Ammon's horn (tissue), 1 donor: Measurements from ENCODE around the gene ITGBL1.

Experiments used
- DNase-seq: peaks from one replicate; pipeline ENCODE4 v3.0.0-alpha.2; 2016; ENCODE audit warnings: low spot score

ITGBL1 gene, protein sequence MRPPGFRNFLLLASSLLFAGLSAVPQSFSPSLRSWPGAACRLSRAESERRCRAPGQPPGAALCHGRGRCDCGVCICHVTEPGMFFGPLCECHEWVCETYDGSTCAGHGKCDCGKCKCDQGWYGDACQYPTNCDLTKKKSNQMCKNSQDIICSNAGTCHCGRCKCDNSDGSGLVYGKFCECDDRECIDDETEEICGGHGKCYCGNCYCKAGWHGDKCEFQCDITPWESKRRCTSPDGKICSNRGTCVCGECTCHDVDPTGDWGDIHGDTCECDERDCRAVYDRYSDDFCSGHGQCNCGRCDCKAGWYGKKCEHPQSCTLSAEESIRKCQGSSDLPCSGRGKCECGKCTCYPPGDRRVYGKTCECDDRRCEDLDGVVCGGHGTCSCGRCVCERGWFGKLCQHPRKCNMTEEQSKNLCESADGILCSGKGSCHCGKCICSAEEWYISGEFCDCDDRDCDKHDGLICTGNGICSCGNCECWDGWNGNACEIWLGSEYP

DNA sequence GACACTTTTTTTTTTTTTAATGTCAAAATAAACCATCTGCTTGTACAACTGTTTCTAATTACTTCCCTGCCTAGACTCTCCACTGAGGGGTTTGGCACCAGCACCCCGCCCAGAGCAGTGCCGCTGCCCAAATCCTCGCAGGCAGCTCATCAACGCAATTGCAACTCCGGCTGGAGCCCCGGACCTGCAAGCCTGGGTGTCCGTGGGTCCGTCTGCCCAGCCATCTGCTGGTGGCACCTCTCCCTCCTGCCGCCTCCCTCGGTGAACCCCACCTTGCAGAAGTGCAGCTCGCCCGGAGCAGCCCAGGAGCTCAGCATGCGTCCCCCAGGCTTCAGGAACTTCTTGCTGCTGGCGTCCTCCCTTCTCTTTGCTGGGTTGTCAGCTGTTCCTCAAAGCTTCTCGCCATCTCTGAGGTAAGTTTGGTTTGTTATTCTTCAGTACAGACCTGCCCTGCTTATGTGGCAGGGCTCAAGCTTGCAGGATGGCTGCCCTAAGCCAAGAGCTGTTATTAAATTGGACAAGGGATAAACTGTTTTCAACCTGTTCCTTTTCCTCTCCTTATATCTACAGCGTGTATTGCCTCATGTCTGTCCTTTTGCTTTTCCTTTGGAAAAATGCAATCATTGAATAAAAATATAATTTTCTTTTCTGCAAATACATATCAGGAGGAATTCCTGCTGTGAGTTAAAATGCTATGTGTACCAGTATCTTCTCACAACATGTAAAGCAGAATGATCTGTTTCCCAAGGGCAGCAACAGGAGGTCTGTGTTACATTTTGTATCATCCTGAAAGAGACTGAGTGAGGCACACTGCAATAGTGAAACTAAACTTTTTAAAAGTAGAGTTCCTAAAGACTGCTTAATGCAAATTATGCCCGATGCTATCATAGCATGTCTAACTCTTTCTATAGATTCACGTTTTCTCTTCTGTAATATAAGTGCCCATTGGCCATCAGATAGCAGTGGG is at the start of gene ITGBL1:
TSS of gene ITGBL1 (plus strand) at position 157 of the 967 bp plus-strand sequence. CDS start at position 316, 159 bp downstream.
- no peak for DNase-seq

DNA sequence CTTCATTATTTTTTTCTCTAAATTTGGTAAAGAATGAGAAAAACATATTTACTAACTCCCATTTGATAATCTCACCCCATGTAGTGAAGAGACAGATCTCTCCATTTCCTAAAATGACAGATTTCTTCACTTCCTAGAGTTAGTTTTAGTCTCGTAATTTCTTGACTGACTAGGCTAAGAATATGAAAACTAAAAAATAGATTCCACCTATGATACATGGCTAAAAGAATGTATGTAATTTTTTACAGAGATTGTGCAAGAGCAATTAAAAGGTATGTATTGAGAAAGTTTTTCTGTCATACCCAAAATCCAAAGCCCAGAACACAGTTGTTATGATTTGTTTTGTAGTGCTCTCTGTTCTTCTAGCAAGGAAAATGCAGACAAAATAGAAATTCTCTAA is 45.7 kb upstream of the ITGBL1 start:
- no peak for DNase-seq

DNA sequence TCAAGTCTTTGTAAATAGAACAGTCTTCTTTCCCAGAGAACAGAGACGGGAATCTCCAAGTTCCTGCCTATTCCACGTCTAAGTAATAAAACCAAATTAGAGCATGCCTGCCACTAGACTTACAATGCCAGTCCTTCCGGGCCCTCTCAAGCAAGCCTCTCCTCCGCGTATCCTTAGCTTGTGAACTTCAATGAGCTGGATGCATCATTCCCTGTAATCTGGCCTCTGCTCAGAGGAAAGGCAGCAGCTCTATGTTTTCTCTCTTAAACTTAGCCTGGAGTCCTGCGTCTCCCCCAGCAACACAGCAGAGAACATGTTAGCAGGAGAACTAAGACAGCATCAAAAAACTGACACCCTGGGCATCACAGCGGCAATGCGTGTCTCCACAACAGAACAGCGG is 44.3 kb upstream of the ITGBL1 start:
- DNase-seq = no peak

DNA sequence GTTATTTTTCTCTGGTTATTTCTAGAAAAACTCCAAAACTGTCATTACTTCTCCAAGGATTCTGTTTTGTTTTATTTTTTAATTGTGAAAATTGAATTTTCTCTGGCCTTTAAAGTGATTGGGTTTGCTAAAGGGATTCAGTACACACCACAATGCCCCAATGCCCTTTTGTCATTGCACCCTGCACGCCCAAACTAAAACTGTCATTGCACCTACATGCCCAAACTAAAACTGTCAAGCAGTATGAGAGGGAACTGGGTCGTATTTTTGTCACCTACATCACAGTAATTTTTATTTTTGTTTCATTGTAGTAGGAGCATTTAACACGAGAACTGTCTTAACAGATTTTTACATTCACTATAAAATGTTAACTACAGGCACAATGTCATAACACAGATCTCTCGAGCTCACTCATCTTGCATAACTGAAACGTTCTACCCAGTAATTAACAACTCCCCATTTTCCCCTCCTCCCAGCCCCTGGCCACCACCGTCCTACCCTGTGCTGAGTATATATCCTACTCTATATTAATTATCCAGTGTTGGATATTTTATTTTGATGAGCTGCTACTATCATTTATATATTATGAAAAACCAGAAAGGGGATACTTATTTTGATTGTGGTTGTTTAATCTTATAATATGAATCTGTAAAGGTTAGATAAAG is 43.4 kb upstream of the ITGBL1 start:
- no peak for DNase-seq

DNA sequence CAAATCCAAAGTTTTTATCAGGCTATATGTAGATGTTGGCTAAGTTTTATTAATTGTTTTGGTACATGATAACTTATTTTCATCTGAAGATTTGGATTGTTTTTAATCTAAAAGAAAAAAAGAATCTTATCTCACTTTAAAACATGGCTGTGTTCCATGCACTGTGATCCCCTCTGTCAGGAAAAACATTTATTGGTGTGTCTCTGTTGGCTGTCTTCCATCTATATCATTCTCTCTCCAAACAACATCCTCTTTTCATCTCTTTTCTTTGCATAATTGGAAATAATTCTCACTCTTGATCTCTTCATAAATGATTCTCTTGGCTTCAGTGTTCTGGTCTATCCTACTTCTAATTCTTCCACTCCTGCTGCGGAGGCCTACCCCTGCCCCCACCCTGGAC is 40.4 kb upstream of the ITGBL1 start:
- no peak for DNase-seq

DNA sequence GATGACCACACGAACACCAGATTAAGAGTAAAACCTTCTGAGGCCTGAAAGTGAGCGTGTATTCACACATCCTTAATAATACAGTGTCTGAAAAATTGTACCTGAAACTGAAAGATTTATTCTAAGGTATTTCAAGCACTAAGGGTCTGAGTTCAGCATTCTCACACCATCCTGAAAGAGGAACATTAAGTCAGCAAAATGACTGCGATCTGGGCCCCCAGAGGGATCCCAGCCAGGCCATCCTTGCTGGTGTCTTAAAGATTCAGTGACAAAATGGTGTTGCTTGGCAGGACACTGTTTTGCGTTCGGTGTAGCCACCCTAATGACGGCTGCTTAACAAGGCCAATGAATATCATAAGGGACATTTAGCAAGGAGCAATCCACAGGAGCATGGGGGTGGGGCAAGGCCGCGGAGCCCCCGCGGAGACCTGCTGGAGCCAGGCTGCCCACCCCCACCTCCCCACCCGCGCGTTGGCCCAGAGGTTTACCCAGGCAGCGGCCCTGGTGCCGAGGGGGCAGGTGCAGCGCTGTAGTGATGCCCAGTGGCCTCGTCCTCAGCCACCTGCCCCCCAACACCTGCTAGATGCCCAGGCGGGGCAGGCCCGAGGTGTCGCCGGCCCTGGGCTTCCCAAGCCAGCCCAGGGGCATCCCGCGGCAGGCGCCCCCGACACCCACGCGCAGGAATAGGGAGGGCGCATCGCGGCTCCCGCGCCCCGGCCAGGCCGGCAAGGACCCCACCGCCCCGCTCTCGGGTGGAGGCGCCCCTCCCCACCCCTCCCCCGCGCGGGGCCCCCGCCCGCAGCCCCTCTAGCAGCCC is 36.9 kb upstream of the ITGBL1 start:
- DNase-seq = peak; percentile 48

DNA sequence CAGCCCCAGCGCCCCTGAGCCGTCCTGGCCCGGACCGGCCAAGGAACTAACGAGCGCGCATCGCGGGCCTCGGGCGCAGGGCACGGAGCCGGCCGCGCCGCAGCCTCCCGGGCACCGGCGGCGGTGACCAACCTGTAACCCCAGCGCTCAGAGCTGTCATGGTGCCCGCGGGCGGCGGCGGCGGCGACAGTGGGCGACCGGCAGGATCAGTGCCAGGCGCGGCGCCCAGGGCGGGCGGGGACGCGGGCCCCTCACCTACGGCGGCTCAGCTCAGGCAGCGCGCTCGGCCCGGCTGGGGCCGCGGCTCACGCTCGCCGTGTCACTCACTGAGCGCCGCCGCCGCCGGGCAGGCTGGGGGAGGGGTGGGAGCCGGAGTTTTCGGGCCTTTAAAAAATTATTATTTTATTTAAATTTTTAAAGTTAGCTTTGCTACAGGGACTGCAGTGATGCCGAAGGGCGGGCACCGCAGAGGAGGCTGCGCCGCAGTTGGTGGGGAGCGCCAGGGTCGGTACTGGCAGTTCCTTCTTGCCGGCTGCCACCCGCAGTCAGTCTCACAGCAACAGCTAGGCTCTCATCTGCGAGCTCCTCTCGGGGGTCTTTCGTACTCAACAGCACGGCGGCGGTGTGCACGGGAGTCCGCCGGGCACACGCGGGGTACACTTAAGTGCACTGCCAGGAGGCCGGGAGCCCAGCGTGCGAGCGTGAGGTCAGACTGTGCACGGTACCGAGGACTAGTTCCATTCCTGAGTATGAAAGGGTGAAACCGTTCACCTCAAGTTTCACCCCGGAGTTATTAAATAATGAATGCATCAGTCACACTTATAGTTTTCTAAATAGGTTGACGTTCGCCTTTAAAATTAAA is 36.1 kb upstream of the ITGBL1 start, which contains the start of gene NALCN:
TSS of gene NALCN (minus strand) at position 328 of the 862 bp plus-strand sequence. CDS start 17,382 bp downstream, outside the sequence.
- DNase-seq = peak; percentile 63

DNA sequence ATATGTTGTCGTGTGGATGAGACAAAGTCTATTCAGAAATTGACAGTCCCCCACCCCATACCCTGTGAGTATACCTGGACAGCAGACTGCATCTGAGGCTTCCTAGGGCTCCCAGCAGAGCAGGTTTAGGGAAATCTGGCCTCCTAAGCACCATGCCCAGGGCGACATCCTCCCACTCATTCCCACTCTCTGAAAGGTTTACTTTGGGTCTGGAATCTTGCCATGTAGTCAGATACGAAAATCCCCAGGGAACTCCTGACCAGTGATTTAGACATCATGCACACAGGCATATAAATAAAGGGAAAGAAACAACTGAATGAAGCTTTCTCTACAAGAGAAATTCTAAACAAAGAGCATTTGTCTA is 35.5 kb upstream of the ITGBL1 start:
- no peak for DNase-seq

DNA sequence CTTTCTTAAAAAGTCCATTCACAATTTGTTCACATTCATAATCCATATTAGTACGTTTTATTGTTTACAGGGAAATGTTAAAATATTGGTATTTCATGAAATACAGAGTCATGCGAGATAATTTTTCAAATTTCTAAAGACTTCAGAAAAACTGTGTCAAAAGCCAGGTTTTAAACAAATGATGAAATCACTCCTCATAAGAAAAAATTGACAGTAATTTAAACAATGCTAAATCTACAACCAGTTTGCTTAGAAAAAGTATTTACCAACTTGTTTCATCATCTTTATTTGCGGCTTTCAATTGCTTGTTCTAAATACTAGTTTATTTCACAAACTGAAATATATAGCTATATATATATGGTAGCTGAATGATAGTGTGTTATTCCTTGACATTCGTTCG is 35.0 kb upstream of the ITGBL1 start:
- no peak for DNase-seq

DNA sequence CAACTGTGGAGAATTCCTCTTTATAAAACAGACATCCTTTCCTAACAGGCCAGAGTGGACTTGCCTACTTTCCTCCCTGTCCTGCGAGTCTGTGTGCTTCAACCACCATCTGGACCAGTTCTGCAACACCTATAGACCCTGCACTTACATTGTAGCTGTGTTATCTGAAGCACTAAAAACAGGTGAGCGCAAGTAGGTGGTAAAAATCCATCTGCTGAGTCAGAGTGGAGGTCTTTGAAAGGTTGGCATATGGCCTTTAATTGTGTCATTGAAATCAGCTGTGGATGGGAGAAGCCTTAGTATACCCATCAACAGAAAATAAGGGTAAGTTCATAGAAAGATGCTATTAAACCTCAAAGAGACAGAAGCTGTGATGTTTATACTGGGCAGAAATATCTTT is 28.6 kb upstream of the ITGBL1 start:
- DNase-seq = no peak

DNA sequence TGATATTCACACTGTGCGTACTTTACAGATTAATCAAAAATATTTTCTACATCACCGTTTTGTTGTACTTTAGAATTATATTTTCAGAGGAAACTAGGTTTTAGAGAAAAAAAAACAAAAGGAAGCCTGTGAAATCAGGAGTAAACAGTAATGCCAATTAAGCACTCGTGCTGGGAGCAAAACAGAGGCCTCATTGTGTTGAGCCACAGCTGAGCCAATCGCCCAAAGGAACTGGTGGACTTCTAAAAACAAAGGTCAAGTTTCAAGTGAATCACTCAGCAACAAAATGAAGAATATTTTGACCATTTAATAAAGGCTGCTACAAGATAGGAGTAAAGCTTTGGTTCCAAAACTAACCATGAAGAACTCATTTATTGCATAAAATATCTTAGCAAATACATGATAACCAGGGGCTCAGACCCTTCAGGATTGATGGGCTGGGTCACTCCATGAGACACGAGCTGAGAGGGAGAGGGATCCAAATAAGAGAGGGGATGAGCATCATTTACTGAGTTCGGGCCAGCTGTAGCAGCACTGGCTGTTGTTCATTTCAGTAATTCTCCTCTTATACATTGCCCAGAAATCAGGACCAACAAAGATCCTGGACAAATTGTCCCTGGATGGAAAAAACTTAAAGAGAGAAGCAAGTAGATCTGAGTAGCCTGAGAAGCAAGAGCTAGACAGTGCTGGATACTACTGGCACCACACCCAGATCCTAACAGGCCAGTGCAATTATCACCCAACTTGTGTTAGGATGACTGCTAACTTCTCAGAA is 27.9 kb upstream of the ITGBL1 start:
- peak; percentile 85 for DNase-seq

DNA sequence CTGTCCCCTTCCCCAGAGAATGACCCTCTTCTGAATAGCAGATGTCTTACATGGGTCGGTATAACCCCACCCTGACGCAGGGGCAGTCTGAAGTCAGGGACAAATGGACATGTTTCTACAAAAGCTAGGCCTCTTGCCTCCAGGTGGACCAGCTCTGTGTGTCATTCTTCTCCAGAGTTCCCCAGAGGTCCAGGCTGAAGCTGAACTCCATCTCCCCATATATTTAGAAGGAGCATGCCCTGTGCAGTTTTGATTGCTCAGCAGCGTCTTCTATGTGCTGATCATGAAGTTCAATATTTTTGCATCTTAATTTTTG is 27.4 kb upstream of the ITGBL1 start:
- no peak for DNase-seq

DNA sequence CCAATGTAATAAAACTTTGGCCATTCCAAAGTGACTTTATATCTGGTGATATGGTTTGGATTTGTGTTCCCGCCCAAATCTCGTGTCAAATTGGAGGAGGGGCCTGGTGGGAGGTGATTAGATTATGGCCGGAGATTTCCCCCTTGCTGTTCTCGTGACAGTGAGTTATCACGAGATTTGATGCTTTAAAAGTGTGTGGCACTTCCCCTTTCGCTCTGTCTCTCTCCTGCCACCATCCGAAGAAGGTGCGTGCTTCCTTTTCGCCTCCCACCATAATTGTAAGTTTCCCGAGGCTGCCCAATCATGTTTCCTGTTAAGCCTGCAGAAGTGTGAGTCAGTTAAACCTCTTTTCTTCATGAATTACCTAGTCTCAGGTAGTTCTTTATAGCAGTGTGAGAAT is 26.9 kb upstream of the ITGBL1 start:
- DNase-seq = no peak

DNA sequence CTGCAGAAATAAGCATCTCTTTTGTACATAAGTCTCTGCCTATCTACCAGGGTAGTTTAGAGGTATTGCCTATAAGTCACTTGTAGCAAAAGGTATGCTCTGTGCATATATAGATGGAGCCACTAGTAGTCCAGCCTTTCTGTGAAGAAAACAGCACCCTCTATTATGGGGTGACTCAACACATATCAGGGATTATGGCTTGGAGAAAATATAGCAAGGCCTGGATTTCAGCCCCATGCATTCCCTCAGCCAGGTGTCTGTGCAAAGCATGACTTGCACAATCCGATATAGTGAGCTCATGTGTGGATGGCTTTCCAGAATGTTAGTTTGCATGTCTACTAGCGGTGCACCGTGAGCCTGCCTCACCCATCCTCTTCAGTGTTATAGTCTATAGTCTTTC is 22.7 kb upstream of the ITGBL1 start:
- DNase-seq = no peak

DNA sequence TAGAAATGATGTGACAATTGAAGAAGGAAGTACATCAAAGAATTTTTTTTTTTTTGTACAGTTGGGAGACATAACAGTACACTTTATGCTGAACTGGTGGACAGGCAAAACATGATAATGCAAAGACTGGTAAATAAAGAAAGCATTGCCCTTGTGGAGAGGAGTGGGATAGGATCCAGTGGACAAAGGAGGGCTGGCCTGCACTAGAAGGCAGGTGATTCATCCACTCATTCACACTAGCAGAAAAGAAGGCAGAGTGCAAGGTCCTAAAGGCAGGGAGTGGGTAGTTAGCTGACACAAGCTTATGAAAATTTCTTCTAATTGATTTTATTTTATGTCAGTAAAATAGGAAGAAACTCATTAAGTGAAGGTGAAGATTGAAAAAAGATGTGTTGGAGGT is 18.6 kb upstream of the ITGBL1 start:
- no peak for DNase-seq

DNA sequence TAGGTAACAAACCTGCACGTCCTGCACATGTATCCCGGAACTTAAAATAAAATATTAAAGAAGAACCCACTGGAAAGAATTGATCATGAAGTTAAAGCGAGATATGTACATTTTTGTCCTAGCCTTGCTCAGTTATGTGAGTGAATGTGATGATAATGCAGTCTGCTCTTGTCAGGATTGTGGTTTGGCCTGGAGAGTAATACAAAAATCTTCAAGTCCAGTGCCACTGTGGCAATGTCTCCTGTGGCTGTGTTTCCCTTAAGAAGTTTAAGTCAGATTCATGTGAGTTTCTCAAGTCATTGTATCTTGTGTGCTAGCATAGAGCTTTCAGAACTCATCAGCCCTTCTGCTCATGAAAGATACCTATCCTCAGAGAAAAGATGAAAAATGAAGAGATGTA is 18.0 kb upstream of the ITGBL1 start:
- no peak for DNase-seq

DNA sequence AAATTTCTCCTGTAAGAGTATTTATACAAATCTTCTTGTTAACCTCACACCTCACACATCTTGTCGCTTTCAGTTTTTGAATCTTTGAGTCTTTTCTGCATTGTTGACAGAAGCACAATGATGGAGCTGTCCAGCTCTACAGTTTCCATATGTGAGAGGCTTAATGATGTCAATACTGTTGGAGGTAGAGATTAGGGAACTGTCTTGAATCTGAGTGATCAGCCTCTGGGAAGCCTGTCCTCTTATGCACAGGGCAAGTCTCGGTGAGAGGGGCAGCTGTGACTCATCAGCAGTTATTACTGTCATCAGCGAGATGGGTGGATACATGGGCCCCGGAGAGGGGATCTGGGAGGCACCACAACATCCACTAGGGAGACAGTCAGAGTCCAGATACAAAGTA is 4.6 kb upstream of the ITGBL1 start:
- DNase-seq = no peak

DNA sequence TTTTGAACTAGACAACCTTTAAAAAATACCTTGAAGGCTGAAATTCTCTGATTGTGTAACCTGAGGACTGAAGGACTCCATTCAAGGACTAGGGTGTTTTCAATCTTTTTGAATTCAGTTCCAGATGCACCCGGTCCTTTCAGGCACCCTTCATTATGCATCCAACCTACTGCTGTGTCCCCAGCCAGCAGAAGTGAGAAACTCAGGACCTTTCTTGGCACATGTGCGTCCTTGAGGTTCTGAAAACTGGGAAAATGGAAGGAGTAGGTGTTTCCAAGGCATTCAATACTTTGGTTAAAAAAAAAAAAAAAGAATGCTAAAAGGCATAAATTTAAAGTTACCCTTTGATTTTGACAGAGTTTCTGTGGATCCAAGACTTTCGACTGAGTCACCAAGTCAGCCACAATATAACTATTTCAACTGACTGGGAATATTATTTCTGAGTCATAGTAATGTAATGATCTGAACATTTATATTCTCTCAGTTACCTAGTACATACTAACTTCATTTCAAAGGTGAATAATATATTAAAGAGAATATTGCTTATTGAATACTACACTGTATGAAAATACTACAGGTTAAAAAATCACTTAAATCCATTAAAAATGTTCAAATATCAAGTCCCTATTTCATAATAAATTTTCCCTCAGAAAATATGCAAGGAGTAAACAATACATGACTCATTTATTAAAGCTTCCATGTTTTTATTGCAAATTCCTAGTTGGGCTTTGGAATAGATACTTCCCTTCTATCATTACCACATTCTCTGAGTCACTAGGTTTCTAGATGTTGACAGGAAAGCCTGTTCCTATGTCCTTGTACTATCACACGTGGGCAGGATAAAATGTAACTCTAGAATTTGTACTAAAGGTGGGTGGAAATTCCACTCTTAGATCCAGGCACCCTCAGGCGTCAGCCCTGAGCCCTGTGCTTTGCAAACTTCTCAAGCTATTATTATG is 2.4 kb upstream of the ITGBL1 start:
- no peak for DNase-seq

DNA sequence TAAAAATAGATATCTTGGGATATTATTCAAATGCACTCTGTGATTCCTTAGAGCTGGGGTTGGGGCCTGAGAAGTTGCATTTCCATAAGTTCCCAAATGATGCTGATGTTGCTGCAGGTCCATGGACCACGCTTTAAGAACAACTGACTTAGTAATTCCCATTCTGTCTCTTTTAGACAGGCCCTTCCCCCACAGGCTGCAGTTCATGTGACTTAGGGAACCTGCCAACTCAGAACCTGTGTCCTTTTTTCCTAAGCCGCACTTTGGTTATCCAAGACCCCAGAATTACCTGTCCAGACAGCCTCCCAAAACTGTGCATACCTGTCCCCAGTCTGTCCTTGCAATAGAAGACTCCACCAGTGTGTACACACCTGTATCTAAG is 1.7 kb upstream of the ITGBL1 start:
- DNase-seq = no peak
